Stimulated activated CD8-positive, alpha-beta memory T cell treated with anti-CD3 and anti-CD28 coated beads, Interleukin-7, amount 100 ng/mL, for 48 hours (primary cell): Measurements from ENCODE around the gene CHN2.

Experiments used
- DNase-seq, 2 donors: peaks; one replicate each; pipeline ENCODE4 v3.0.0-alpha.2; 2020; ENCODE audit warnings: low read depth in 1 of 2; ENCODE audit errors: extremely low read depth in 1 of 2

Gene CHN2

DNA sequence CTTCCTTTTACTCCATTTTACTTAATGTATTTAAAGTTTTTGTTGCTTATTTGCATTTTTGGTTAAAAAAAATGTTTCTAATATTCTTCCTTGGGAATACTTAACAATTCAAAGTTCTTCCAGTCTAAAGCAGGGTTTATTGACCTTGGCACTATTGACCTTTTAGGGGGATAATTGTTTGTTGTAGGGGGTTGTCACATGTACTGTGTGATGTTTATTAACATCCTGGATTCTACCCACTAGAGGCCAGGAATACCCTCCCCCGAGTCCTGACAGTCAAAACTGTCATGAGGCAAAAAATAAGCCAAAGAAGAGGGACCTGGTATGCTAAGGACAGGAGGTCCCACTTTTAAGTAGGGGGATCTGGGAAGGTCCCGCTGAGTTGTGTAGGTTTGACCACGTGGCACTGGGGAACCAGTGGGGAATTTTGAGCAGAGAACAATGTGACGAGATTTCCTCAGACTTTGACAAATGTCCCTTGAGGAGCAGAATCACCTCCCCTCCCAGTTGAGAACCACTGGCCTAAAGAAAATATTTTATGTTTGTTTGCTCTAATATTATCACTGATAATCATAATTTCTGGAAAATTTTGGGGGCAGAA, 190.7 kb downstream of the CHN2 start:
- DNase-seq: no peak

DNA sequence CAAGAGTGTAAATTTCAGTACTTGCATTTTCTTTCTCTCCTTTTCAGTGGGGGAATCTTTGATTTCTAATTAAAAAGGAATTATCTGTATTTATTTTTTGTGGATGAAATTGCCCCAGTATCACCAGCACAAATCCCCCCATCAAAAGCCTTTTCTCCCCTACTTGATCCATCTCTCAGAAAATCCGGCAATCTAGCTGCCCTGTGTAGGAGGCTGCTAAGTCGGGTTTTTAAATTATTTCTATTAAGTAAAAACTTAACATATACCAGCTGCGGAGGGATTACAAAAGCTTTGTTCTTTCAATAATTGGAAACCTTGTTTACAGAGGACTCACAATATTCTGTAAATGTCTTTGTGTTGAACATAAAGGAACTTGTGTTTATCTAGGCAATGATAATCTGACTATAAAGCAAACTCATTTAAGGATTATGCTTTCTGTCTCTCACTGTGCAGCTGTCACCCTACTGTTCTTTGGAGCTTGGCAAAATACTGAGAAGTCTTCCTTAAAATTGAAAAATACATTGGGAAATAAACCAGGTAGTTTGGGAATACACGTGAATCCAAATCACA, 191.7 kb downstream of the CHN2 start:
- DNase-seq: no peak

DNA sequence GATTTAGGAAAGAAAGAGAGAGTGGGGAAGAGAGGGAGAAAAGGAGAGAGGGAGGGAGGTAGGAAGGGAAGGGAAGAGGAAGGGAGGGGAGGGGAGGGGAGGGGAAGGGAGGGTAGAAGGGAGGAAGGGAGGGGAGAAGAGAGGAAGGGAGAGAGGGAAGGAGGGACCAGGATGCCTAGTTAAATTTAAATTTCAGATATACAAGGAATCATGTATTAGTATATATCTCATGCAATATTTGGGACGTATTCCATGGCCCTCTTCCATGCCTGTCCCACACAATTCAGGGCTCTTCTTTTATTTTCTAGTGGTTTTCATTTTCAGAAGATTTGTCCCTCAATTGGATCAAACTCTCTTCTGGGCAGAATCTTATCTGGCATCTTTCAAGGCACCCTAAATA, 196.7 kb downstream of the CHN2 start:
- no peak for DNase-seq

- no peak for DNase-seq
Observed at GRCh38 chr7:29394321-29394720, 199.7 kb downstream of the CHN2 start.

- no peak for DNase-seq
Observed at GRCh38 chr7:29396563-29396962, 202.0 kb downstream of the CHN2 start.

GRCh38 chr7:29397398-29397797, 202.8 kb downstream of the CHN2 start:
- no peak for DNase-seq

DNA sequence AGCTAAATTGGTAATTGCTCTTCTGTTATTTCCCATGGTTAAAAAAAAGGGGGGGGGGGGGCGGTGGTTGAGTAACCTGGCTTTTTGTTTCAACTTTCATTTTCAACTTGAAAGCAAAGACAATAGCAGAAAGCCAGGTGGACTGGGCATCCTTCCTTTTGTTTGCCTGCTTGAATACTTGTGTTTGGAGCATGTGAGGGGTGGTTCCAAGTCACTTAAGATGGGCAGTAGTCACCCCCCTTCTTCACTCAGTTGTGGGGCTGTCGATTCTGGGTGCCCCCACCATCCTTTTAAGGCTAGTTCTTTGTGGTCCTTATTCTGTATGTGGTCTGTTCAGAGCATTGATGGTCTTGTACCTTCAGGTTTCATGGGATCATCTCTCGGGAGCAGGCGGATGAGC, 203.4 kb downstream of the CHN2 start:
- no peak for DNase-seq

DNA sequence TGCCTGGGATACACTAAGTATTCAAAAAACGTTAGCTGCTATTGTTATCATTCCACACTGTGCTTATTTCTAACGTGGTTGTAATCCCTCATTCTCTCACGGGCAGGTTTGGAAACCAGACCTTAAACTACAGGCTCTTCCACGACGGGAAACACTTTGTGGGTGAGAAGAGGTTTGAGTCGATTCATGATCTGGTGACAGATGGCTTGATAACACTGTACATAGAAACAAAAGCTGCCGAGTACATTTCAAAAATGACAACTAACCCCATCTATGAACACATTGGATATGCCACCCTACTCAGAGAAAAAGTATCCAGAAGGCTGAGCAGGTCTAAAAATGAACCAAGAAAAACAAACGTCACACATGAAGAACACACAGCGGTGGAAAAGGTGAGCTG, 205.9 kb downstream of the CHN2 start:
- no peak for DNase-seq

DNA sequence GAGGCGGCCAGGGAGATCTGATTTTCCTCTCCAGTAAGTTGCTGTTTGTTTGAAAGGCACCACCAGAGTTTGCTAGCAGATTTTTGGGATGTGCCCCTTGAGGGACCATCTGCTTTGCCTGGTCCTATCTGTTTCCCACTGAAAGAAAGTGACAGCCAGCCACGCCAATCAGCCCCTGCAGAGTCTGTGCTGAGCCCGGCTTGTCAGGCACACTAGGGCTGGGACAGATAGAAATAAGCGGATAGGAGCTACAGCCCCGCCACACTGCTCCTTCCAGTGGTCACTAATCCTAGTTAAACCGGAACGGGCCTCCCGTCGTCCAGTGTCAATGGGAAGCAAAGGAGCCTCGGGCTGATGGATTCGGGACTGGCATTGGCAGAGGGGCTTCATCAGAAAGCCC, 207.2 kb downstream of the CHN2 start:
- no peak for DNase-seq

DNA sequence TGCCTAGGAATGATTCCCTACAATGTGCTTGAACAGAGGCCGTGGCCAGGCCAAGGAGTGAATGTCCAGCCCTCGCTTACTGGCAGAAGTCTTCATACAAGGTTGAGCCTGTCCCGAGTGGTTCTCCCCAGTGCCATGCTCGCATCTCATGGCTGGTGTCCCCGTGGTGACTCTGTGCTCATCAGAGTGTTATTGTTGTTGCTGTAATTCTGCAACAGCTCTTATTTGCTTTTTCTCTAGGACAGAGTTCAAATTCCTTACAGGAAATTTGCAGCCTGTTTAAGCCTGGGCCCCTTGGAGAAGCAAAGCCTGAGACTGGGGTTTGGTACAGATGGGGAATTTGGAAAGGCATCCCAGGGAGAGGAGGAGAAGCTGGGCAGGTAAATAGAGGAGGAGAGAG, 211.3 kb downstream of the CHN2 start:
- no peak for DNase-seq

DNA sequence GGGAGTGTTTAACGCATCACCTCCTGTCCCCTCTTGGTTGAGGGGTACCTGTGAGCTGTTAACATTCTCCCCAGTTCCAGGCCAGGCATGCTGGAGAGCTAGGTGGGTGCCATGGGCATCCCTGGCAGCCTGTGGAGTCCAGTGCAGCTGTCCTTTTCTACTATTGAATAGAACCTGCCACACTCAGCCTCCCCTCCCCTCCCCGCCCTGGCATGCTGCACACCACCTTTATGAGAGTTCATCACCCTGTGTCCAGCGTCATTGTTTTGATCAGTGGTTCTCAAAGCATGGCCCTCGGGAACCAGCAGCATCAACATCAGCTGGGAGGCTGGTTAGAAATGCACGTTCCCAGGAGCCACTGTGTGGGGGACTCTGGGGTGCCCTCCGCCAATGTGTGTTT, 211.8 kb downstream of the CHN2 start:
- no peak for DNase-seq

GRCh38 chr7:29408841-29409243, 214.3 kb downstream of the CHN2 start:
- peak in 1 of 2 donors; percentile 16 for DNase-seq

- no peak for DNase-seq
Observed at GRCh38 chr7:29410996-29411395, 216.4 kb downstream of the CHN2 start.

- DNase-seq: no peak
Observed at GRCh38 chr7:29412912-29413311, 218.3 kb downstream of the CHN2 start.

GRCh38 chr7:29413626-29414136, 219.1 kb downstream of the CHN2 start:
- no peak for DNase-seq

DNA sequence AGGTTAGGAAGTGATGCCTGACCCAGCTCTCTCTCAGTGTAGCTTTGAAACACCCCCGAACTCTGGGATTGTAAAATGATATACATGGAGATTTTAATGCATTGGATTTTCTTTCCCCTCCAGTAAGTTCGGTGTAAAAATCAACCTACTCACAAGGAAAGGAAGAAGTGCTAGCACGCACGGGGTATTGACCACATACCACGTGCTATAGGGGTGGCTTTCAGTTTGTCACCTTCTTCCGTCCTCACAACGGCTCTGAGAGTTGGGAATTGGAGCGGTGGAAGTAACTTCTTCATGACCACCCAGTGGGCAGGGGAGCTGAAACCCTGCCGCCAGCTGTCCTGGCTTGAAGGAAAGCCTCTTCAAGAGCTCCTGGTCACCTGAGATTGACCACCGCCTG, 219.6 kb downstream of the CHN2 start:
- no peak for DNase-seq

GRCh38 chr7:29415215-29415614, 220.6 kb downstream of the CHN2 start:
- DNase-seq: no peak

- no peak for DNase-seq
Observed at GRCh38 chr7:29416276-29416937, 221.8 kb downstream of the CHN2 start.

- DNase-seq: no peak
Observed at GRCh38 chr7:29416938-29417305, 222.3 kb downstream of the CHN2 start.

DNA sequence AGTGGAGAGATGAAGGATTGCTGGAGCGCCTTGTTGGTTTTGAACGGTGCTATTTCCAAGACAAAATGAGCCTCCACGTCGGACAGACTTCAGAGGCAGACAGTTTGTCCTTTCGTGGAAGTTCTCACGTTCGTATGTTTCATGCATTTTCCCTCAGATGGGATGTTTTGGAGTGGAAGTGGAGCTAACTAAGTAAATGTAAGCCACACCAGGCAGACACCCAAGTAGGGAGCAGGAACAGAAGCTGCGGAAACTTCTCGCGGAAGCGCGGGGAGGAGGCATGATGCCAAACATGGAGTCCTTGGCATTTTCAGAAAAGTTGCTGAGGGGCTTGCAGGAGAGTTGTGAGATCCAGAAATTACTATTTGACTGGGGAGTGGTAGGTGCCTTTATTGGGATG, 223.5 kb downstream of the CHN2 start:
- no peak for DNase-seq

DNA sequence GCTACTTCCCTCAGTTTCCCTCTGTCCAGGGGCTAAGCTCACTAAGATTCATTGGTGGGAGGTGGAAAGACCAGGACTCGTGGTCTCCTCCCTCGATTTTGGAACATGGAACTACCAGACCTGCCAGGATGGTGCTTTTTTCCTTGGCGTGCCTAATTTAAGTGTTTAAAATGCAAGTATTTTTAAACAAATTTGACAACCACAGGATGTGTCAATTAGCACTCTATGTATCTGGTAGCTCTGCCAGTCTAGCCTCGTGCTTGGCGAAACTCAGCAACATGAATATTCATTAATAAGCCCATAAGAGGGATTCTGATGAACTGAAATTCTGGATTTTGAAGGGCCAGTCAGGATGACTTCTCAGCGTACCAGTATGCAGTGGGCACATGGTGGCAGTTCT, 224.1 kb downstream of the CHN2 start:
- DNase-seq: no peak

DNA sequence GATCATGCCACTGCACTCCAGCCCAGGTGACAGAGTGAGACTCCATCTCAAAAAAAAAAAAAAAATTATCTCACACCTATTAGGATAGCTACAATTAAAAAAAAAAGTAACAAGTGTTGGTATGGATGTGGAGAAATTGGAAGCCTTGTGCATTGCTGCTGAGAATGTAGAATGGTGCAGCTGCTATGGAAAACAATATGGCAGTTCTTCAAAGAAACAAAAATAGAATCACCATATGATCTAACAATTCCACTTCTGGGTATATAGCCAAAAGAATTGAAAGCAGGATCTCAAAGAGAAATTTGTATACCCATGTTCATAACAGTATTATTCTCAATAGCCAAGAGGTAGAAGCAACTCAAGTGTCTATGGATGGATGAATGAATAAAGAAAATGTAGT, 225.4 kb downstream of the CHN2 start:
- DNase-seq: no peak
